PC-3 (cell line): ENCODE results near the gene VPS51. TPM values are rescaled to one million over a fixed set of nuclear protein-coding genes. Genes with fewer than 3 reads are reported as not detected.

ENCODE experiments used
- ATAC-seq: fragments of 200-7000 bp; cut with Tn5 transposase; 2 replicates; pipeline ENCODE4 v1.9.1; 2020; ENCODE audit warnings: mild to moderate bottlenecking, moderate library complexity
- BruUV-seq: library from RNA; stranded (reverse); fragments of 400-500 nt; replicated peaks from 2 replicates; lab custom pipeline; 2021; lab: Mats Ljungman, UMichigan
- CTCF ChIA-PET: fragments of 300-600 bp; sonication (Branson Sonifier 250); formaldehyde crosslinking; loops from one replicate; lab custom pipeline; 2022; ENCODE audit warnings: antibody characterized with exemption; lab: Charles Lee
- POLR2A ChIA-PET: fragments of 300-600 bp; sonication (Branson Sonifier 250); formaldehyde crosslinking; loops from one replicate; lab custom pipeline; 2022; ENCODE audit warnings: antibody characterized with exemption; ENCODE audit not compliant: unreplicated experiment; lab: Charles Lee
- DNase-seq: peaks from one replicate; pipeline ENCODE4 v3.0.0-alpha.2; 2015
- H2AFZ ChIP-seq: fragments of 300-600 bp; sonication (generic); 2 replicates; pipeline ENCODE4 v1.6.0; 2016; ENCODE audit warnings: antibody characterized with exemption, low read length
- H3F3A ChIP-seq: fragments of 300-600 bp; sonication (generic); one replicate; pipeline ENCODE4 v1.6.0; 2017; ENCODE audit warnings: antibody characterized with exemption, low read length, control low read depth, mild to moderate bottlenecking; ENCODE audit not compliant: unreplicated experiment
- H3K27ac ChIP-seq: fragments of 300-600 bp; sonication (generic); 2 replicates; pipeline ENCODE4 v1.5.1; 2016; ENCODE audit warnings: mild to moderate bottlenecking, low read length
- H3K27me3 ChIP-seq: fragments of 300-600 bp; sonication (generic); 2 replicates; pipeline ENCODE4 v1.6.1; 2016; ENCODE audit warnings: low read length, mixed read lengths
- H3K36me3 ChIP-seq: fragments of 300-600 bp; sonication (generic); 2 replicates; pipeline ENCODE4 v1.6.1; 2016; ENCODE audit warnings: low read depth, mixed run types, low read length, mixed read lengths
- H3K4me1 ChIP-seq: fragments of 300-600 bp; sonication (generic); 2 replicates; pipeline ENCODE4 v1.5.1; 2016; ENCODE audit warnings: low read length; ENCODE audit not compliant: insufficient read depth
- H3K4me2 ChIP-seq: fragments of 300-600 bp; sonication (generic); 2 replicates; pipeline ENCODE4 v1.6.0; 2016; ENCODE audit warnings: low read length
- H3K4me3 ChIP-seq: fragments of 300-600 bp; sonication (generic); 2 replicates; pipeline ENCODE4 v1.5.1; 2016; ENCODE audit warnings: mild to moderate bottlenecking, low read length, mixed read lengths
- H3K79me2 ChIP-seq: fragments of 300-600 bp; sonication (generic); 2 replicates; pipeline ENCODE4 v1.6.1; 2017; ENCODE audit warnings: low read length, mixed read lengths
- H3K9ac ChIP-seq: fragments of 300-600 bp; sonication (generic); 2 replicates; pipeline ENCODE4 v1.6.0; 2016; ENCODE audit warnings: mild to moderate bottlenecking, low read length
- H3K9me2 ChIP-seq: fragments of 300-600 bp; sonication (generic); replicated peaks from 2 replicates; pipeline ENCODE4 v1.6.1; 2016; ENCODE audit warnings: mixed run types, low read length, mixed read lengths
- H3K9me3 ChIP-seq: fragments of 300-600 bp; sonication (generic); 2 replicates; pipeline ENCODE4 v1.6.1; 2016; ENCODE audit warnings: low read length, mixed read lengths
- H4K20me1 ChIP-seq: fragments of 300-600 bp; sonication (generic); 2 replicates; pipeline ENCODE4 v1.6.1; 2016; ENCODE audit warnings: low read length, mixed read lengths
- EZH2 ChIP-seq: fragments of 300-600 bp; sonication (generic); IDR thresholded peaks from one replicate; pipeline ENCODE4 v1.6.1; 2017; ENCODE audit warnings: antibody characterized with exemption, mild to moderate bottlenecking, low read length; ENCODE audit not compliant: unreplicated experiment
- EZH2phosphoT487 ChIP-seq: fragments of 300-600 bp; sonication (generic); IDR thresholded peaks from 2 replicates; pipeline ENCODE4 v1.6.1; 2018; ENCODE audit warnings: mild to moderate bottlenecking, antibody characterized with exemption, low read length, borderline replicate concordance
- intact Hi-C: fragments of 100-400 bp; cut with micrococcal nuclease; formaldehyde crosslinking; loops from 2 replicates; pipeline ENCODE4 v1.9.0; 2023
- total RNA-seq: library from RNA; depleted of rRNA; stranded (reverse); fragments of >200 nt; gene quantifications from 2 replicates; pipeline ENCODE4 v1.2.3, GENCODE V29; 2014
- TF ChIP-seq, protein P1 (sequence below): fragments of 300-600 bp; sonication (generic); conservative IDR thresholded peaks from 2 replicates; pipeline ENCODE4 v1.5.1; 2017; ENCODE audit warnings: antibody characterized with exemption, low read depth, mild to moderate bottlenecking, low read length

Gene VPS51
- total RNA-seq, 1 experiment from 2014 or later = 414 TPM

DNA sequence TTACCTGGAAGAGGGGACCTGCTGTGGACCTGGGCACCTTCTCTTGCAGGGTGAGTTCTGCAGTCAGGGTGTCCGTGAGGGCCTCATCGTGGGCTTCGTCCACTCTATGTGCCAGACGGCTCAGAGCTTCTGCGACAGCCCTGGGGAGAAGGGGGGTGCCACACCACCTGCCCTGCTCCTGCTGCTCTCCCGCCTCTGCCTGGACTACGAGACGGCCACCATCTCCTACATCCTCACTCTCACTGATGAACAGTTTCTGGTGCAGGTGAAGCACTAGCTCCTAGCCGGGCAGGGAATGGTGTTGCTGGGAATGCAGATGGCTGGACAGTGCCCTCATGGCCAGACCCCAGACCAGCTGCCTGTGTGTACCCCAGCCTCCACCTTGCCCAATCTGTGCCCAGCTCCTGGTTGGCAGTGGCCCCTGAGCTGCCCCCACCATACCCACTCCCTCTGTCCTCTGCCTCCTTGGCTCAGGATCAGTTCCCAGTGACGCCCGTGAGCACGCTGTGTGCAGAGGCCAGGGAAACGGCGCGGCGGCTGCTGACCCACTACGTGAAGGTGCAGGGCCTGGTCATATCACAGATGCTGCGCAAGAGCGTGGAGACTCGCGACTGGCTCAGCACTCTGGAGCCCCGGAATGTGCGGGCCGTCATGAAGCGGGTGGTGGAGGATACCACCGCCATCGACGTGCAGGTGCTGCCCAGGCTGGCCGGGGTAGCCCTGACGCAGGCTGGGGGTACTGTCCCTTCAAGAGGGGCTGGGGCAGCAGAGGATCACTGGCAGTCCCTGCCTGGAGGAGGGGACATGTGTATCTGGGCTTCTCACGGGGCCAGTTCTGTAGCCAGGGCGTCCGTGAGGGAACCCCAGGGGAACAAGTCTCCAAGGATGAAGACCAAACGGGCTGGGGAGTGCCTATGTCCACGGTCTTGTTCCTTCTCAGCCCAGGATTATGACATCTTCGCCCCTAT lies 13.5 kb downstream of the VPS51 start:
- H3K9me3 ChIP-seq = no peaks in the 10 kb centered on the region
- H3K27me3 ChIP-seq = no peaks in the 10 kb centered on the region
- TF ChIP-seq EZH2phosphoT487 (no peak), EZH2 (no peak)
- TF ChIP-seq, protein P1, sequence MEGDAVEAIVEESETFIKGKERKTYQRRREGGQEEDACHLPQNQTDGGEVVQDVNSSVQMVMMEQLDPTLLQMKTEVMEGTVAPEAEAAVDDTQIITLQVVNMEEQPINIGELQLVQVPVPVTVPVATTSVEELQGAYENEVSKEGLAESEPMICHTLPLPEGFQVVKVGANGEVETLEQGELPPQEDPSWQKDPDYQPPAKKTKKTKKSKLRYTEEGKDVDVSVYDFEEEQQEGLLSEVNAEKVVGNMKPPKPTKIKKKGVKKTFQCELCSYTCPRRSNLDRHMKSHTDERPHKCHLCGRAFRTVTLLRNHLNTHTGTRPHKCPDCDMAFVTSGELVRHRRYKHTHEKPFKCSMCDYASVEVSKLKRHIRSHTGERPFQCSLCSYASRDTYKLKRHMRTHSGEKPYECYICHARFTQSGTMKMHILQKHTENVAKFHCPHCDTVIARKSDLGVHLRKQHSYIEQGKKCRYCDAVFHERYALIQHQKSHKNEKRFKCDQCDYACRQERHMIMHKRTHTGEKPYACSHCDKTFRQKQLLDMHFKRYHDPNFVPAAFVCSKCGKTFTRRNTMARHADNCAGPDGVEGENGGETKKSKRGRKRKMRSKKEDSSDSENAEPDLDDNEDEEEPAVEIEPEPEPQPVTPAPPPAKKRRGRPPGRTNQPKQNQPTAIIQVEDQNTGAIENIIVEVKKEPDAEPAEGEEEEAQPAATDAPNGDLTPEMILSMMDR = no peak
- H4K20me1 ChIP-seq = no peaks in the 10 kb centered on the region
- CTCF ChIA-PET = interaction anchor here (0.6 to 1.3 kb wide), 3 partner anchors 10 to 224 kb away, joined by 3 read pairs; partner anchors contain the start of genes DPF2, FAU and MRPL49
- H3F3A ChIP-seq = no peaks in the 10 kb centered on the region
- H3K79me2 ChIP-seq = peaks cover 10% of the 10 kb centered on the region
- no TSS peak for BruUV-seq
- no peak overlapping the region for H3K4me3 ChIP-seq
- H3K27ac ChIP-seq = no peak overlapping the region
- ATAC-seq (no peak), DNase-seq (no peak)
- no peak overlapping the region for H2AFZ ChIP-seq
- H3K4me2 ChIP-seq = no peak overlapping the region
- POLR2A ChIA-PET = no interaction called here
- no peak overlapping the region for H3K9ac ChIP-seq
- intact Hi-C loops = no loop called here
- H3K9me2 ChIP-seq = no peaks in the 10 kb centered on the region
- peaks cover 9% of the 10 kb centered on the region for H3K4me1 ChIP-seq
- H3K36me3 ChIP-seq = no peaks in the 10 kb centered on the region

DNA sequence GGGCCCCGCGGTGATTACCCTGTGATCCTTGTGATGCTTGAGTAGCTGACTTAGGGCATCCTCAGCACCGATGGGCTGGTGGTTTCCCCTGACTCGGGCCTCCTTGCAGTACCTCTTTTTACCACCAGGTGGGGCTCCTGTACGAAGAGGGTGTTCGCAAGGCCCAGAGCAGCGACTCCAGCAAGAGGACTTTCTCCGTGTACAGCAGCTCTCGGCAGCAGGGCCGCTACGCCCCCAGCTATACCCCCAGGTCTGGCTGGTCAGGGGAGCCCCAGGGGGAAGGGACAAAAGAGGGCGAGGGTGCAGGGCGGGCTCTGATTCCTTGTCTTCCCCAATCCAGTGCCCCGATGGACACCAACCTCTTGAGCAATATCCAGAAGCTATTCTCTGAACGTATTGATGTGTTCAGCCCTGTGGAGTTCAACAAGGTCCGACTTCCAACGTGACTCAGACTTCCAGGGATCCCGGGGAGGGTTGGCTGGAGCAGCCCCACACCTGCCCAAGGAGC lies 14.4 kb downstream of the VPS51 start:
- peaks cover 9% of the 10 kb centered on the region for H3K4me1 ChIP-seq
- peak; percentile 96 for DNase-seq
- H2AFZ ChIP-seq = no peak overlapping the region
- no peaks in the 10 kb centered on the region for H3K36me3 ChIP-seq
- H3K79me2 ChIP-seq = peaks cover 6% of the 10 kb centered on the region
- peak overlapping the region; percentile 8; the same call in 1 of the 2 replicates for H3K4me2 ChIP-seq
- POLR2A ChIA-PET = no interaction called here
- intact Hi-C loops = no loop called here
- peak; percentile 44 for ATAC-seq
- no peak overlapping the region for H3K4me3 ChIP-seq
- no peaks in the 10 kb centered on the region for H3K27me3 ChIP-seq
- H3K9ac ChIP-seq = no peak overlapping the region
- H3K27ac ChIP-seq = no peak overlapping the region
- H3F3A ChIP-seq = no peaks in the 10 kb centered on the region
- CTCF ChIA-PET = interaction anchor here (0.6 to 1.3 kb wide), 3 partner anchors 12 to 223 kb away, joined by 3 to 4 read pairs (median 3); partner anchors contain the start of genes DPF2, FAU, MRPL49 and POLA2
- no TSS peak for BruUV-seq
- H3K9me2 ChIP-seq = no peaks in the 10 kb centered on the region
- no peaks in the 10 kb centered on the region for H3K9me3 ChIP-seq
- H4K20me1 ChIP-seq = no peaks in the 10 kb centered on the region
- TF ChIP-seq, protein P1 = peak; percentile 98
- TF ChIP-seq EZH2phosphoT487 = no peak
